GM12891 (cell line): ENCODE results near the gene TPO.

ENCODE experiments used
- POLR2A ChIP-seq: IDR thresholded peaks from 2 replicates; pipeline ENCODE4 v1.6.1; 2011; ENCODE audit warnings: low read depth, low read length, control low read depth
- POLR2AphosphoS5 ChIP-seq: IDR thresholded peaks from 2 replicates; pipeline ENCODE4 v1.6.1; 2011; ENCODE audit warnings: low read depth, low read length, control low read depth
- TAF1 ChIP-seq: IDR thresholded peaks from 2 replicates; pipeline ENCODE4 v1.6.1; 2011; ENCODE audit warnings: low read depth, low read length, control low read depth

DNA sequence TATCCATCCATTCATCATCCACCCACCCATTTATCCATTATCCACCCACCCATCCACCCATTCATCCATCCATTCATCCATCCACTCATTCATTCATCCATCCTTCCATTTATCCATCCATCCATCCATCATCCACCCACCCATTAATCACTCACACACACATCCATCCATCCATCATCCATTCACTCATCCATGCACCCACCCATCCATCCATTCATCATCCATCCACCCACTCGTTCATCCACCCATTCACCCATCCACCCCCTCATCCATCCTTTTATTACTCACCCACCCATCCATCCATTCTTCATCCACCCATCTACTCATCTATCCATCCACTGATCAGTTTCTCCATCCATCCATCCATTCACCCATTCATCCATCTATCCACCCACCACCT, 8.1 kb upstream of the TPO start:
- TF ChIP-seq POLR2AphosphoS5: no peak
- no peak for TF ChIP-seq POLR2A
- no peak for TF ChIP-seq TAF1
